HS-5 (cell line): ENCODE measurements around the gene PRKCQ.
"Not testable (repeated sequence)": the region's sequence is repeated elsewhere in the genome, so short reads cannot be mapped to it uniquely, and the experiment has no call there.

Source experiments
- DNase-seq: peaks from one replicate; pipeline ENCODE4 v3.0.0-alpha.2; 2012; ENCODE audit warnings: low read depth

The PRKCQ gene

GRCh38 chr10:6383096-6383812 lies 196.8 kb downstream of the PRKCQ start:
- DNase-seq, result no peak

GRCh38 chr10:6382081-6382480 lies 198.0 kb downstream of the PRKCQ start:
- DNase-seq, result no peak

- DNase-seq, result not testable (repeated sequence)
Measured at GRCh38 chr10:6380478-6380877, 199.6 kb downstream of the PRKCQ start.

- DNase-seq, result no peak
Measured at GRCh38 chr10:6379015-6379776, 200.9 kb downstream of the PRKCQ start.
